ENCODE data around the gene LRMDA.

DNA sequence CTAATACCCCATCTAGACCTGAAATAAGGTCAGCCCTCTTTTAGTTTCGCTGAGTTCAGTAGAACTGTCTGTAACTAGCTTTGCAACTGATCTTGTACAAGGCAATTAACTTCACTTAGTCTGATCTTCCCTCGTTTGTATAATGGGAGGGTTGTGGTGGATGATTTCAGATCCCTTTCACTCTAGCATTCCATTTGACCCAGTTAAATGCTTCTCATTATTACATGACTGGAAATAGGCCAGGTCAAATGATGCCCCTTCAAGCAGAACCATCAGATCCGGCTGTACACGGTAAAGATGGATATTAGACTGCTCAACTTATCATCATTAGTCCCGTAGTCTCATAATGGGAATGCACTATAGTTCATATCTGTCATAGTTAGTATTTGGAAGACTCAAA, 1009.0 kb downstream of the LRMDA start:
- TF ChIP-seq, protein P1, sequence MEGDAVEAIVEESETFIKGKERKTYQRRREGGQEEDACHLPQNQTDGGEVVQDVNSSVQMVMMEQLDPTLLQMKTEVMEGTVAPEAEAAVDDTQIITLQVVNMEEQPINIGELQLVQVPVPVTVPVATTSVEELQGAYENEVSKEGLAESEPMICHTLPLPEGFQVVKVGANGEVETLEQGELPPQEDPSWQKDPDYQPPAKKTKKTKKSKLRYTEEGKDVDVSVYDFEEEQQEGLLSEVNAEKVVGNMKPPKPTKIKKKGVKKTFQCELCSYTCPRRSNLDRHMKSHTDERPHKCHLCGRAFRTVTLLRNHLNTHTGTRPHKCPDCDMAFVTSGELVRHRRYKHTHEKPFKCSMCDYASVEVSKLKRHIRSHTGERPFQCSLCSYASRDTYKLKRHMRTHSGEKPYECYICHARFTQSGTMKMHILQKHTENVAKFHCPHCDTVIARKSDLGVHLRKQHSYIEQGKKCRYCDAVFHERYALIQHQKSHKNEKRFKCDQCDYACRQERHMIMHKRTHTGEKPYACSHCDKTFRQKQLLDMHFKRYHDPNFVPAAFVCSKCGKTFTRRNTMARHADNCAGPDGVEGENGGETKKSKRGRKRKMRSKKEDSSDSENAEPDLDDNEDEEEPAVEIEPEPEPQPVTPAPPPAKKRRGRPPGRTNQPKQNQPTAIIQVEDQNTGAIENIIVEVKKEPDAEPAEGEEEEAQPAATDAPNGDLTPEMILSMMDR (IDR thresholded peaks at IDR 0.05), result no peak
- TF ChIP-seq EZH2 (IDR thresholded peaks at IDR 0.05; ENCODE audit: borderline replicate concordance, insufficient read depth, low read depth, low read length, poor library complexity, severe bottlenecking), result no peak
